Tibial nerve (tissue), 4 donors: ENCODE data around the gene LTK.

Source experiments
- CTCF ChIP-seq, 5 experiments: fragments of 200-600 bp in 3 of 5; fragments of 450-650 bp in 2 of 5; sonication (generic) in 3 of 5; IDR thresholded peaks; one replicate each; pipeline ENCODE4 v1.5.1; 2016 to 2019; ENCODE audit warnings: antibody characterized with exemption in 5 of 5, mild to moderate bottlenecking in 3 of 5, moderate library complexity in 2 of 5
- EP300 ChIP-seq, 2 donors: sonication (generic); formaldehyde crosslinking; IDR thresholded peaks; one replicate each; pipeline ENCODE4 v1.6.1; 2017; ENCODE audit warnings: antibody characterized with exemption in 2 of 2, mild to moderate bottlenecking in 1 of 2
- POLR2A ChIP-seq, 2 donors: fragments of 450-650 bp; IDR thresholded peaks; one replicate each; pipeline ENCODE4 v1.6.1; 2017; ENCODE audit warnings: antibody characterized with exemption in 2 of 2, mild to moderate bottlenecking in 2 of 2, moderate library complexity in 2 of 2

DNA sequence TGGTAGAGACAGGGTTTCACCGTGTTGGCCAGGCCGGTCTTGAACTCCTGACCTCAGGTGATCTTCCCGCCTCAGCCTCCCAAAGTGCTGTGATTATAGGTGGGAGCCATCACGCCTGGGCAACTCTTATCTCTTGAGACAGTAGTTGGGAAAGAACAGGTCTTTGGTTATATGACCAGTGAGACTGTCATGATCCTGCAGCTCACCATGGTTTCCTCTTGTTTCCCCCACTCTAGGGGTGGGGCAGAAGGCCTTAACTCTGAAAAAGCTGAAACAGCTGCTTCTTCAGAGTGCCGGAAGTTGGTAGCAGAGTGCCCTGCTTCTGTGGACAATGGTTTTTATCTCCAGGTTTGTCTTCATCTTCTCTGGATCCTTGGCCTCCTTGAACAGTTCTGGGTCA lies 40.7 kb upstream of the LTK start:
- TF ChIP-seq CTCF (IDR thresholded peaks at IDR 0.05) (no peak), POLR2A (IDR thresholded peaks at IDR 0.05) (no peak), EP300 (IDR thresholded peaks at IDR 0.05) (no peak)
